ENCODE results near the gene SMC1A.

- TF ChIP-seq CTCF (IDR thresholded peaks at IDR 0.05; ENCODE audit: low read length) (no peak), EZH2phosphoT487 (IDR thresholded peaks at IDR 0.05; ENCODE audit: low read length) (no peak)
Observed at GRCh38 chrX:53456254-53456653, 33.8 kb upstream of the SMC1A start.

Data from MM.1S (cell line).